Measurements from ENCODE around the gene CDHR3. TPM values are rescaled to one million over a fixed set of nuclear protein-coding genes. Genes with fewer than 3 reads are reported as not detected.

CDHR3 gene
- total RNA-seq, 1 donor from 2014 or later, result 1.4 TPM

DNA sequence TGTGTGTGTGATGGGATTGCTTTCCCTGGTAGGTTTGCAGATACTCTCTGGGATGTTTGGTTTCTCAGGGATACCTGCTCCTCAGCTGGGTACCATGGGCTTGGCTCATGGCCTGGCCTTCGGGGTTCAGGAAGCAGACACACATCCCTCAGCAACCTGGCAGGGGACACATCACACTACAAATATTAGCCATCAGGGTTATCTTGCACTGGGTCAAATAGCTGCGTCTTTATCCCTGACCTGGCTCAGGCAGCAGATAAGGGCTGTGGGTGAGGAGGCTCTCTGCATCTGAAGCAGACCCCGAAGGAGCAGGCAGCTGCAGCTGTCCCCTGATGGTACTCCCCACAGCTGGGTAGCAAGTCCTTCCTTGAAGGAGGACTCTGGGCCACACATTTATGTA lies 25.7 kb upstream of the CDHR3 start:
- H3K9me3 ChIP-seq, result no peaks in the 10 kb centered on the region
- TF ChIP-seq, protein P1, sequence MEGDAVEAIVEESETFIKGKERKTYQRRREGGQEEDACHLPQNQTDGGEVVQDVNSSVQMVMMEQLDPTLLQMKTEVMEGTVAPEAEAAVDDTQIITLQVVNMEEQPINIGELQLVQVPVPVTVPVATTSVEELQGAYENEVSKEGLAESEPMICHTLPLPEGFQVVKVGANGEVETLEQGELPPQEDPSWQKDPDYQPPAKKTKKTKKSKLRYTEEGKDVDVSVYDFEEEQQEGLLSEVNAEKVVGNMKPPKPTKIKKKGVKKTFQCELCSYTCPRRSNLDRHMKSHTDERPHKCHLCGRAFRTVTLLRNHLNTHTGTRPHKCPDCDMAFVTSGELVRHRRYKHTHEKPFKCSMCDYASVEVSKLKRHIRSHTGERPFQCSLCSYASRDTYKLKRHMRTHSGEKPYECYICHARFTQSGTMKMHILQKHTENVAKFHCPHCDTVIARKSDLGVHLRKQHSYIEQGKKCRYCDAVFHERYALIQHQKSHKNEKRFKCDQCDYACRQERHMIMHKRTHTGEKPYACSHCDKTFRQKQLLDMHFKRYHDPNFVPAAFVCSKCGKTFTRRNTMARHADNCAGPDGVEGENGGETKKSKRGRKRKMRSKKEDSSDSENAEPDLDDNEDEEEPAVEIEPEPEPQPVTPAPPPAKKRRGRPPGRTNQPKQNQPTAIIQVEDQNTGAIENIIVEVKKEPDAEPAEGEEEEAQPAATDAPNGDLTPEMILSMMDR (IDR thresholded peaks at IDR 0.05), result no peak
- H3K27ac ChIP-seq, result no peak overlapping the region
- H3K27me3 ChIP-seq, result no peaks in the 10 kb centered on the region
- intact Hi-C loops (cut with DNase I), result no loop called here
- H3K4me1 ChIP-seq, result peaks cover 10% of the 10 kb centered on the region
- no peak for DNase-seq
- no peaks in the 10 kb centered on the region for H3K36me3 ChIP-seq
- H3K4me3 ChIP-seq, result no peak overlapping the region
- ATAC-seq, result no peak

DNA sequence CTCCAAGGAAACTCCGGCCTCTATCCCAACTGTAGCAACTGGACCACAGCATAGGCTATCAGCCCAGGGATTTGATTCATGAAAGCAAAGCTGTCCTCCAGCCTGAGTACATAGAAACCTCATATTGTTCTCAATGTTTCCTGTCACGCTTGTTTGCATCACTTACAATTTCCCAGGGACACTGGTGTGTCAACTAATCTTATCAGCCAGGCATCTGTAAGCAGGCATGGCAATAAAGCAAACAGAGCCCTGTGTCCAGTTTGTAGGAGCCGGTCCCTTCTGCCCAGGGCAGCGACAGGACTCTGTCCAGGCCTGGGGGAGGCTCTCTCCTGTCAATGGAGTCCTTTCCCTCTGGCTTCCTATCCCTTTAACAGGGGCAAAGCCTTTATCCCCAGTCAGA lies 23.0 kb upstream of the CDHR3 start:
- intact Hi-C loops (cut with DNase I), result no loop called here
- no peak for ATAC-seq
- TF ChIP-seq, protein P1 (IDR thresholded peaks at IDR 0.05), result no peak

DNA sequence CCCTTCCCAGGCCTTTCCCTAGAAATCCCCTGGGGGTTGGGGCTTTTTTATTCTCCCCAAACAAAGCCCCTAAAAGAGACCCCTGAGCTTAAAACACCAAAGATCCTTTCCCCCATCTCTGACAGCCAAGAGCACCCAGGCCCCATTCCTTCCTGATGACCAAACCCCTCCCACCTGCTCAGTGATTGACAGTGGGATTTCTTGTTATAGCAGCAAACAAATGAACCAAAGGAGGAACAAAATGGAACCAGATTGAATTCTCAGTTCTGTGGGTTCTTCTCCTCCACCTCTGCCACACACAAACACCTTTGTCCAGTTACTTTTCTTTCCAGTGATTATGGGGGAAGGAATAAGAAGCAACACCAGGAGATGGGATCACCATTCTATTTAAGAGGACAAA lies 21.5 kb upstream of the CDHR3 start:
- H3K27ac ChIP-seq, result no peak overlapping the region
- H3K27me3 ChIP-seq, result no peaks in the 10 kb centered on the region
- no peak overlapping the region for H3K4me3 ChIP-seq
- no peak for ATAC-seq
- DNase-seq, result no peak
- H3K36me3 ChIP-seq, result no peaks in the 10 kb centered on the region
- intact Hi-C loops (cut with DNase I), result no loop called here
- TF ChIP-seq, protein P1 (IDR thresholded peaks at IDR 0.05), result no peak
- H3K4me1 ChIP-seq, result no peaks in the 10 kb centered on the region
- no peaks in the 10 kb centered on the region for H3K9me3 ChIP-seq

More for the DNA sequence above, 23.0 kb upstream of the CDHR3 start:
- DNase-seq, result no peak
- Histone ChIP-seq H3K4me1 (peaks cover 1% of the 10 kb centered on the region), H3K27me3 (no peaks in the 10 kb centered on the region), H3K9me3 (no peaks in the 10 kb centered on the region), H3K36me3 (no peaks in the 10 kb centered on the region), H3K4me3 (no peak overlapping the region), H3K27ac (no peak overlapping the region)

DNA sequence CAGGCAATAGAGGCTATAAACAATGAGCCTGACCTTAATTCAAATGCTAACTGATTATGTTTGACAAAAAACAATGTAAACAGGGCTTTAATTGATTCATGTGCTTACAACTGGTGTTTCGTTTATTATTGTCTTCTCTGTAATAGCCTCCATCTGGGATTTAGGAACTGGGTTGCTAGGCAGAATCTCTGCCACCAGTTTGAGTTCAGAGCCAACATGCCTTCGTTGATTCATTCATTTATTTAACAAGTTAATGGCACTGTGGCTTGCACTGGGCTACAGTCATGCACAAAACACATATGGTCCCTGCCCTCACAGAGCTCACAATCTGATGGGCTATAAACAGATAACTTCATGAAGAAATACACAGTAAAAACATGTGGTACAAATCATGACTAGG lies 19.6 kb upstream of the CDHR3 start:
- ATAC-seq (no peak), DNase-seq (no peak)
- no peak overlapping the region for H3K27ac ChIP-seq
- intact Hi-C loops (cut with DNase I), result no loop called here
- H3K9me3 ChIP-seq, result no peaks in the 10 kb centered on the region
- no peaks in the 10 kb centered on the region for H3K27me3 ChIP-seq
- no peaks in the 10 kb centered on the region for H3K4me1 ChIP-seq
- no peak overlapping the region for H3K4me3 ChIP-seq
- no peaks in the 10 kb centered on the region for H3K36me3 ChIP-seq
- TF ChIP-seq, protein P1 (IDR thresholded peaks at IDR 0.05), result no peak

DNA sequence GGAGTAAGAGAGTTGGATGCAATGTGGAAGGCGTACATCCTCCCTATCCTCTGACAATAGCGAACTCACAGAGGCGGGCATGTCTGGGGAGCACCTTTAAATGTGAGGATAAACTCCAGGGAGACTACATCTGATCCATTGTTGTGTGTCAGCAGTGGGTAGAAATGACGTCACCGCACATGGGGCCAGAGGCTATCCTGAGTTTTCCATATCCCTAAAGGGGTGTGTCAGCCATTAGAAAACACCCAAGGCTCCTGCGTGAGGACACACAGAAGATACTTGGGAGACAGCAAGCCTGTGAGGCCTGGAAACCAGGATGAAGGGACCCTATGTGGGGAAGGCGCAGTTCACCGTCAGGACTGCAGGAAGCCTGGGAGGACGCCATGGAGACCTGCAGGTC lies 17.2 kb upstream of the CDHR3 start:
- H3K27ac ChIP-seq, result no peak overlapping the region
- H3K36me3 ChIP-seq, result no peaks in the 10 kb centered on the region
- no peaks in the 10 kb centered on the region for H3K4me1 ChIP-seq
- intact Hi-C loops (cut with DNase I), result no loop called here
- H3K27me3 ChIP-seq, result no peaks in the 10 kb centered on the region
- no peak for DNase-seq
- TF ChIP-seq, protein P1 (IDR thresholded peaks at IDR 0.05), result no peak
- ATAC-seq, result no peak
- no peak overlapping the region for H3K4me3 ChIP-seq
- no peaks in the 10 kb centered on the region for H3K9me3 ChIP-seq

DNA sequence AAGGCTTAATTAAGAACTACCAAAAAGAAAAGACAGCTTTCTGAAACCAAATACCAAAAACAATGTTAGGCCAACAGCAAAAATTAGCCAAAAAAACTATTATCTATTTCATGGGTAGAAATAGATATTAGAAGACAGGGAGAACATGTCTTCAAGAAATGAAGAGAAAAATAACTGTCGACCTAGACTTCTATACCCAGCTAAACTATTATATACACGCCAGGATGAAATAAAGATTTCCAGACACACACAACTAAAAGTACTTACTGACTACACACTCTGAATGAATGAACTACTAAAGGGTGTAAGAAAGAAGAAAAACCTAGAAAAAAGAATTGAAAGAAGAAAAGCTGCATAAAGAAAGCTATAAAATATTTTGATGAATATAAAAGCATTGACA lies 11.5 kb upstream of the CDHR3 start:
- H3K27me3 ChIP-seq, result no peaks in the 10 kb centered on the region
- H3K9me3 ChIP-seq, result peaks cover 12% of the 10 kb centered on the region
- H3K36me3 ChIP-seq, result no peaks in the 10 kb centered on the region
- H3K4me3 ChIP-seq, result no peak overlapping the region
- no peaks in the 10 kb centered on the region for H3K4me1 ChIP-seq
- ATAC-seq (no peak), DNase-seq (no peak)
- no peak overlapping the region for H3K27ac ChIP-seq
- TF ChIP-seq, protein P1 (IDR thresholded peaks at IDR 0.05), result no peak
- intact Hi-C loops (cut with DNase I), result no loop called here
